Endodermal cell (in vitro differentiated cells): ENCODE results near the gene LCN2. TPM values are rescaled to one million over a fixed set of nuclear protein-coding genes. Genes with fewer than 3 reads are reported as not detected.
A peak's percentile ranks its signal among the peaks of the same experiment; 100 is the strongest.
"Not testable (repeated sequence)": the region's sequence is repeated elsewhere in the genome, so short reads cannot be mapped to it uniquely, and the experiment has no call there.

Experiments
- DNase-seq: peaks from one replicate; pipeline ENCODE4 v3.0.0-alpha.2; 2017
- H3K27ac ChIP-seq: 2 replicates; pipeline ENCODE4 v1.5.1; 2013; ENCODE audit warnings: mild to moderate bottlenecking, low read depth, low read length, moderate library complexity
- H3K27me3 ChIP-seq: 2 replicates; pipeline ENCODE4 v1.6.1; 2013; ENCODE audit warnings: mild to moderate bottlenecking, low read length, moderate library complexity; ENCODE audit not compliant: insufficient read depth, control insufficient read depth, poor library complexity, severe bottlenecking
- H3K36me3 ChIP-seq: 2 replicates; pipeline ENCODE4 v1.7.0; 2013; ENCODE audit warnings: mild to moderate bottlenecking, low read length, moderate library complexity; ENCODE audit not compliant: control insufficient read depth, insufficient read depth
- H3K4me1 ChIP-seq: one replicate; pipeline ENCODE4 v1.7.0; 2013; ENCODE audit warnings: low read length; ENCODE audit not compliant: control insufficient read depth, insufficient read depth
- H3K4me3 ChIP-seq: 2 replicates; pipeline ENCODE4 v1.5.1; 2013; ENCODE audit warnings: mild to moderate bottlenecking, low read length, moderate library complexity
- H3K9ac ChIP-seq: 2 replicates; pipeline ENCODE4 v1.6.1; 2013; ENCODE audit warnings: mild to moderate bottlenecking, low read length, moderate library complexity; ENCODE audit not compliant: poor library complexity, severe bottlenecking; ENCODE audit errors: extremely low read depth
- H3K9me3 ChIP-seq: 2 replicates; pipeline ENCODE4 v1.6.1; 2013; ENCODE audit warnings: mild to moderate bottlenecking, low read length, moderate library complexity; ENCODE audit not compliant: control insufficient read depth
- H3K27ac Mint-ChIP-seq: 2 replicates; pipeline ENCODE4 v1.8.0; 2020; ENCODE audit warnings: mixed read lengths
- H3K27me3 Mint-ChIP-seq: 2 replicates; pipeline ENCODE4 v1.8.0; 2021; ENCODE audit warnings: mild to moderate bottlenecking, mixed read lengths; ENCODE audit not compliant: insufficient read depth
- H3K36me3 Mint-ChIP-seq: 2 replicates; pipeline ENCODE4 v1.8.0; 2020; ENCODE audit warnings: low read depth, mixed read lengths
- H3K4me1 Mint-ChIP-seq: 2 replicates; pipeline ENCODE4 v1.8.0; 2020; ENCODE audit warnings: mixed read lengths
- H3K4me3 Mint-ChIP-seq: 2 replicates; pipeline ENCODE4 v1.8.0; 2020; ENCODE audit warnings: mild to moderate bottlenecking, moderate library complexity, mixed read lengths
- H3K9me3 Mint-ChIP-seq: 2 replicates; pipeline ENCODE4 v1.8.0; 2020; ENCODE audit warnings: mild to moderate bottlenecking, mixed read lengths
- CTCF ChIP-seq: fragments of 200-600 bp; sonication (generic); conservative IDR thresholded peaks from 2 replicates; pipeline ENCODE4 v1.5.0; 2021; ENCODE audit warnings: antibody characterized with exemption, mild to moderate bottlenecking
- WGBS, 2 experiments: methylation state at CpG; one replicate each; pipeline versions ENCODE4 v1.1.5 to v1.1.7; 2013; ENCODE audit warnings: missing lambda C conversion rate in 2 of 2, mixed read lengths in 1 of 2; ENCODE audit not compliant: insufficient coverage in 1 of 2, insufficient read length in 1 of 2; 5-methylcytosine and 5-hydroxymethylcytosine counted together
- total RNA-seq, 2 donors: library from RNA; stranded (reverse); fragmentation: NEBNext Ultra II Directional in 1 of 2; extraction: Animal tissue kit (Norgen Biotek cat#: 25700) in 1 of 2; gene quantifications; 2 replicates in 1 of 2; 3 replicates in 1 of 2; pipeline ENCODE4 v1.2.1, GENCODE V29; 2021

The LCN2 gene
- total RNA-seq, 2 donors from 2014 or later, result not detected

- peak overlapping the region; percentile 95 for H3K4me3 ChIP-seq
- Mint-ChIP-seq H3K27ac (no peak overlapping the region), H3K9me3 (peaks cover 14% of the 10 kb centered on the region), H3K4me1 (peaks cover 13% of the 10 kb centered on the region), H3K27me3 (peaks cover 40% of the 10 kb centered on the region), H3K36me3 (peaks cover 10% of the 10 kb centered on the region), H3K4me3 (peak overlapping the region; percentile 91)
- H3K9me3 ChIP-seq, result peaks cover 9% of the 10 kb centered on the region
- no peaks in the 10 kb centered on the region for H3K4me1 ChIP-seq
- WGBS, 2 experiments, result 72 to 74% methylated on average over 21 to 28 of the region's 29 CpGs
- peaks cover 8% of the 10 kb centered on the region for H3K36me3 ChIP-seq
- no peak for TF ChIP-seq CTCF
- DNase-seq, result no peak
- no peak overlapping the region for H3K27ac ChIP-seq
- peak overlapping the region; percentile 89 for H3K9ac ChIP-seq
- peaks cover 10% of the 10 kb centered on the region for H3K27me3 ChIP-seq
Measured at GRCh38 chr9:128128836-128129590, 20.2 kb upstream of the LCN2 start.

GRCh38 chr9:128129976-128130590 lies 19.2 kb upstream of the LCN2 start:
- not testable (repeated sequence) for H3K27ac ChIP-seq, H3K4me1 ChIP-seq, H3K4me3 ChIP-seq, H3K27ac Mint-ChIP-seq, H3K9me3 ChIP-seq, H3K36me3 Mint-ChIP-seq, H3K9ac ChIP-seq, H3K36me3 ChIP-seq, DNase-seq
- peak overlapping the region; percentile 91 for H3K4me3 Mint-ChIP-seq
- H3K9me3 Mint-ChIP-seq, result peaks cover 14% of the 10 kb centered on the region
- peak; percentile 68 for TF ChIP-seq CTCF
- peaks cover 47% of the 10 kb centered on the region for H3K27me3 Mint-ChIP-seq
- peaks cover 11% of the 10 kb centered on the region for H3K27me3 ChIP-seq
- WGBS, 2 experiments, result 12 to 22% methylated on average over 3 to 8 of the region's 12 CpGs
- peaks cover 13% of the 10 kb centered on the region for H3K4me1 Mint-ChIP-seq

GRCh38 chr9:128130651-128131050 lies 18.6 kb upstream of the LCN2 start:
- peaks cover 47% of the 10 kb centered on the region for H3K27me3 Mint-ChIP-seq
- H3K4me3 Mint-ChIP-seq, result not testable (repeated sequence)

GRCh38 chr9:128131346-128131745 lies 17.9 kb upstream of the LCN2 start:
- H3K36me3 ChIP-seq, H3K4me3 ChIP-seq, H3K4me1 Mint-ChIP-seq, H3K9ac ChIP-seq, H3K4me1 ChIP-seq, H3K27ac ChIP-seq, H3K36me3 Mint-ChIP-seq, DNase-seq, H3K27ac Mint-ChIP-seq, H3K9me3 ChIP-seq, H3K4me3 Mint-ChIP-seq: not testable (repeated sequence)
- peaks cover 47% of the 10 kb centered on the region for H3K27me3 Mint-ChIP-seq
- 88 to 92% methylated on average over 8 of the region's 8 CpGs for WGBS, 2 experiments
- peaks cover 14% of the 10 kb centered on the region for H3K9me3 Mint-ChIP-seq
- H3K27me3 ChIP-seq, result peaks cover 11% of the 10 kb centered on the region

More at GRCh38 chr9:128130651-128131050, 18.6 kb upstream of the LCN2 start:
- not testable (repeated sequence) for H3K4me1 ChIP-seq, H3K36me3 ChIP-seq, H3K9ac ChIP-seq, H3K9me3 ChIP-seq, H3K4me3 ChIP-seq, H3K36me3 Mint-ChIP-seq, DNase-seq, H3K27ac ChIP-seq, H3K27ac Mint-ChIP-seq
- peaks cover 11% of the 10 kb centered on the region for H3K27me3 ChIP-seq
- peaks cover 13% of the 10 kb centered on the region for H3K4me1 Mint-ChIP-seq
- WGBS, 2 experiments, result 71 to 80% methylated on average over 1 to 7 of the region's 7 CpGs
- peaks cover 14% of the 10 kb centered on the region for H3K9me3 Mint-ChIP-seq

- not testable (repeated sequence) for DNase-seq, H3K36me3 Mint-ChIP-seq, H3K4me1 Mint-ChIP-seq, H3K27ac ChIP-seq, H3K9me3 ChIP-seq, H3K36me3 ChIP-seq, H3K4me3 ChIP-seq, H3K4me1 ChIP-seq, H3K4me3 Mint-ChIP-seq, H3K9ac ChIP-seq, H3K27ac Mint-ChIP-seq
- peaks cover 48% of the 10 kb centered on the region for H3K27me3 Mint-ChIP-seq
- H3K9me3 Mint-ChIP-seq, result peaks cover 14% of the 10 kb centered on the region
- 76 to 87% methylated on average over 8 of the region's 8 CpGs for whole genome bisulfite sequencing, 2 experiments
- H3K27me3 ChIP-seq, result peaks cover 11% of the 10 kb centered on the region
Measured at GRCh38 chr9:128132139-128132538, 17.1 kb upstream of the LCN2 start.
